Lower leg skin (tissue), 3 donors: ENCODE measurements around the gene CASP2.

ENCODE experiments used
- CTCF ChIP-seq, 3 donors: fragments of 450-650 bp; IDR thresholded peaks; one replicate each; pipeline ENCODE4 v1.5.1; 2016; ENCODE audit warnings: antibody characterized with exemption in 3 of 3, mild to moderate bottlenecking in 3 of 3, moderate library complexity in 2 of 3
- POLR2A ChIP-seq, 2 donors: fragments of 450-650 bp; IDR thresholded peaks; one replicate each; pipeline ENCODE4 v1.6.1; 2016 to 2017; ENCODE audit warnings: antibody characterized with exemption in 2 of 2, mild to moderate bottlenecking in 1 of 2, moderate library complexity in 1 of 2

- TF ChIP-seq CTCF (IDR thresholded peaks at IDR 0.05): no peak
- TF ChIP-seq POLR2A (IDR thresholded peaks at IDR 0.05): no peak
These were observed 33.1 kb downstream of the CASP2 start for GRCh38 chr7:143321242-143321641.
